Muscle layer of duodenum (tissue), 2 donors: ENCODE data around the gene ZNRF3.
"Not testable (repeated sequence)": the region's sequence is repeated elsewhere in the genome, so short reads cannot be mapped to it uniquely, and the experiment has no call there.

Experiments
- H3K27ac ChIP-seq: one replicate; pipeline ENCODE4 v1.7.0; 2013; ENCODE audit warnings: mild to moderate bottlenecking, low read length
- H3K27me3 ChIP-seq: one replicate; pipeline ENCODE4 v1.7.0; 2013; ENCODE audit warnings: low read depth, mild to moderate bottlenecking, control low read depth, low read length
- H3K36me3 ChIP-seq, 2 donors: one replicate each; pipeline ENCODE4 v1.7.0; 2013; ENCODE audit warnings: low read length in 2 of 2, control low read depth in 1 of 2, mild to moderate bottlenecking in 1 of 2; ENCODE audit not compliant: insufficient read depth in 2 of 2, control insufficient read depth in 1 of 2
- H3K4me1 ChIP-seq, 2 donors: one replicate each; pipeline ENCODE4 v1.7.0; 2013; ENCODE audit warnings: low read length in 2 of 2, mild to moderate bottlenecking in 2 of 2, control low read depth in 1 of 2, moderate library complexity in 1 of 2; ENCODE audit not compliant: insufficient read depth in 2 of 2, control insufficient read depth in 1 of 2
- H3K4me3 ChIP-seq, 2 donors: one replicate each; pipeline ENCODE4 v1.7.0; 2013; ENCODE audit warnings: low read length in 2 of 2, low read depth in 1 of 2, mild to moderate bottlenecking in 1 of 2
- H3K9me3 ChIP-seq, 2 donors: one replicate each; pipeline ENCODE4 v1.7.0; 2013; ENCODE audit warnings: low read length in 2 of 2, control low read depth in 1 of 2, mild to moderate bottlenecking in 1 of 2; ENCODE audit not compliant: control insufficient read depth in 1 of 2
- donor health status: healthy.

Gene ZNRF3

DNA sequence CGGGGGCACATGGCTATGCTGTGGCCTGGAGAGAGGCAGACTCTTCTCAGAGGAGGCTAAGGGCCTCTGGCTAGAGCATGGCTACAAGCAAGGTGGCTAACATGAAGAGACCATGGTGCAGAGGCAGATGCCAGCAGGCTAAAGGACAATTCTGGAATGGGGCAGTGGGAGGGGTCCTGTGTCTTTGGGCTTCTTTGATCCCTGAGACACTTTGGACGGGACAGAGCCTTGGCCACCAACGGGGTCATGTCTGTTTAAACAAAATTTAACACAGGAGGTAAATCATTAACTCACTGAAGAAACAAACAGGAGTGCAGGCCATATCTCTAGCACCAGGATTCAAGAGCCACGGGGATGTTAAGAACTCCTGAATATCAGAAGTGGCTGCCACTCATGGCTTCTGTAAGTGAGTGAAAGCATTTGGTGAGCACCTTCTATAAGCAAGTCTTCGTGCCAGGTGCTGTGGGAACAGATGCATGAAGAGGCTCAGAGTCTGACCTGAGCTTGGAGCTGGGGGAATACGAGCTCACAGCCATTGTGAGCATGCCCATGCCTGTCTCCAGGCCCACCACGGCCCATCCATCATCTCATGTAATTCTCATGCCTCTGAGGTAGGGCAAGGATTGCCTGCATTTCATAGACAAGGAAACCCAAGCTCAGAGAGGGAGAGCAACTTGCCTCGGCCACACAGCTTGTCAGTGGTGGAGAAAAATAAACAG lies 18.3 kb upstream of the ZNRF3 start:
- Histone ChIP-seq H3K9me3 (no peaks in the 10 kb centered on the region), H3K36me3 (no peaks in the 10 kb centered on the region), H3K4me1 (no peaks in the 10 kb centered on the region), H3K27ac (no peak overlapping the region), H3K4me3 (no peak overlapping the region), H3K27me3 (no peaks in the 10 kb centered on the region)

DNA sequence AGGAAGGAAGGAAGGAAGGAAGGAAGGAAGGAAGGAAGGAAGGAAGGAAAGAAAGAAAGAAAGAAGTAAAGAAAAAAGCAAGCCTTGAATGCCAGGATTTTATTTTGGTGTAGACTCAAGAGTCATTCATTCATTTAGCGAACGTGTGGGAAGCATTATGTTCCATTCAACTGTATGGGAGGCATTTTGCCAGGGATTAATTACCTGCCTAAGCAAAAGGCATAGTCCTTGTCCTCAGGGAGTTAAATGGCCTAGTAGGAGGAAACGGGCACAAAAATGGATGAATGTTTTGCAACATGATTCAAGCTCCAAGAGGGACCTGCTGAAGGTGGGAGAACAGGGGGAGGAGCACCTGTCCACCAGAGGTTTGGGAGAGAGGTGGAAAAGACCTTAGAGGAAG lies 16.2 kb upstream of the ZNRF3 start:
- no peaks in the 10 kb centered on the region for H3K9me3 ChIP-seq
- H3K27me3 ChIP-seq: no peaks in the 10 kb centered on the region
- H3K36me3 ChIP-seq: no peaks in the 10 kb centered on the region
- no peak overlapping the region for H3K4me3 ChIP-seq
- H3K4me1 ChIP-seq: no peaks in the 10 kb centered on the region
- no peak overlapping the region for H3K27ac ChIP-seq

GRCh38 chr22:28868389-28868788 lies 15.0 kb upstream of the ZNRF3 start:
- not testable (repeated sequence) for H3K4me1 ChIP-seq, H3K27ac ChIP-seq, H3K36me3 ChIP-seq, H3K4me3 ChIP-seq, H3K27me3 ChIP-seq, H3K9me3 ChIP-seq

DNA sequence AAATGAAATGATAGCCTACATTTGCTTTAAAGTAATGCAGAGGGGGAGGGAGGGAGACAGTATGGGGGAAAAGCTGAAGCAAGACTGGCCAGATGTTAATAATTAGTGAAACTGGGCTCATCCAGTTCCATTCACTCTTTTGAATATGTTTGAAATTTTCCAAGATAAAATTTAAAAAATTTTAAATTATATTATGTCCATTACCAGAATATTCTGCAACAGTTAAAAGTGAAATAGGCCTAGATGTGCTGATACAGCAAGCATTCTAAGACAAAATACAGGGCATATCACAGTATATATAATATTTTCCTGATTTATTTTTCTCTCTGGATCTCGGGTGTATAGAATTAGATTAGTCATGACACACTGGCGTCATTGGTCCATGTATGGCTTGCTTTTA lies 13.6 kb upstream of the ZNRF3 start:
- Histone ChIP-seq H3K9me3 (no peaks in the 10 kb centered on the region), H3K4me3 (no peak overlapping the region)

GRCh38 chr22:28873183-28873963 lies 10.0 kb upstream of the ZNRF3 start:
- Histone ChIP-seq H3K4me1 (no peaks in the 10 kb centered on the region), H3K36me3 (no peaks in the 10 kb centered on the region), H3K4me3 (no peak overlapping the region), H3K27ac (no peak overlapping the region), H3K27me3 (no peaks in the 10 kb centered on the region), H3K9me3 (no peaks in the 10 kb centered on the region)

More for the DNA sequence above, 13.6 kb upstream of the ZNRF3 start:
- no peak overlapping the region for H3K27ac ChIP-seq
- no peaks in the 10 kb centered on the region for H3K4me1 ChIP-seq
- H3K36me3 ChIP-seq: no peaks in the 10 kb centered on the region
- no peaks in the 10 kb centered on the region for H3K27me3 ChIP-seq

DNA sequence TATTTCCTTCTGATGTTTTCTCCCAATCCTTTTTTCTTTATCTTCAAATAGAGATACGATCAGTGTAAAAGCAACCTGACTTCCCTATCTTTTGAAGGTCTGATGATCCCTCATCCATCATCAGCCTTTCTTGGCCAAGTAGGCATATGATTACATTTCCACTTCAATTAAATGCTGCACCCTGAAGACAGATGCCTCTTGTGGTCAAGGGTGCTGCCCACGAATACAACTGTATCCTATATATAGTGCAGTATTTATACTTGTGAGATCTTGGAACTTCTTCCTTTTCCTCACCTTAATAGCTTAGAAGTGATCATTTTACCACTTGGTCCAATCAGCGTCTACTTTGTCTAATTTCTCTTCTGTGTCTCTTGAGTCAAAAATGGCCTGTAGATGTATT lies 9.3 kb upstream of the ZNRF3 start:
- H3K36me3 ChIP-seq: no peaks in the 10 kb centered on the region
- no peaks in the 10 kb centered on the region for H3K4me1 ChIP-seq
- no peaks in the 10 kb centered on the region for H3K9me3 ChIP-seq
- H3K4me3 ChIP-seq: no peak overlapping the region
- H3K27ac ChIP-seq: no peak overlapping the region
- H3K27me3 ChIP-seq: no peaks in the 10 kb centered on the region

GRCh38 chr22:28874811-28875320 lies 8.5 kb upstream of the ZNRF3 start:
- Histone ChIP-seq H3K27me3 (no peaks in the 10 kb centered on the region), H3K4me1 (no peaks in the 10 kb centered on the region), H3K4me3 (no peak overlapping the region), H3K36me3 (no peaks in the 10 kb centered on the region), H3K27ac (no peak overlapping the region), H3K9me3 (no peaks in the 10 kb centered on the region)

- H3K27ac ChIP-seq: no peak overlapping the region
- no peaks in the 10 kb centered on the region for H3K36me3 ChIP-seq
- H3K4me3 ChIP-seq: peak overlapping the region; percentile 80 to 94
- H3K4me1 ChIP-seq: peaks cover 11 to 26% of the 10 kb centered on the region in 2 donors
- no peaks in the 10 kb centered on the region for H3K27me3 ChIP-seq
- no peaks in the 10 kb centered on the region for H3K9me3 ChIP-seq
Measured at GRCh38 chr22:28882545-28882877, 861 bp upstream of the ZNRF3 start.

GRCh38 chr22:28883657-28883916 lies 215 bp downstream of the ZNRF3 start:
- Histone ChIP-seq H3K4me3 (peak overlapping the region in 1 of 2 donors; percentile 94), H3K36me3 (no peaks in the 10 kb centered on the region), H3K4me1 (peaks cover 15 to 26% of the 10 kb centered on the region in 2 donors), H3K27ac (no peak overlapping the region), H3K27me3 (no peaks in the 10 kb centered on the region), H3K9me3 (no peaks in the 10 kb centered on the region)

GRCh38 chr22:28883917-28884746 lies 760 bp downstream of the ZNRF3 start:
- H3K4me1 ChIP-seq: peaks cover 15 to 26% of the 10 kb centered on the region in 2 donors

GRCh38 chr22:28884747-28885350 lies 1.5 kb downstream of the ZNRF3 start:
- Histone ChIP-seq H3K4me3 (peak overlapping the region; percentile 68 to 71), H3K4me1 (peaks cover 15 to 26% of the 10 kb centered on the region in 2 donors), H3K9me3 (no peaks in the 10 kb centered on the region), H3K36me3 (no peaks in the 10 kb centered on the region), H3K27me3 (no peaks in the 10 kb centered on the region), H3K27ac (no peak overlapping the region)

More at GRCh38 chr22:28883917-28884746, 760 bp downstream of the ZNRF3 start:
- no peak overlapping the region for H3K27ac ChIP-seq
- no peaks in the 10 kb centered on the region for H3K27me3 ChIP-seq
- H3K9me3 ChIP-seq: no peaks in the 10 kb centered on the region
- peak overlapping the region; percentile 68 to 71 for H3K4me3 ChIP-seq
- H3K36me3 ChIP-seq: no peaks in the 10 kb centered on the region
